HG03064 (cell line): ENCODE results near the gene ATP10A.

Experiments
- ATAC-seq: cut with Tn5 transposase; IDR thresholded peaks from one replicate; pipeline ENCODE4 v1.9.1; 2021; ENCODE audit warnings: low read depth; ENCODE audit not compliant: unreplicated experiment

The ATP10A gene

DNA sequence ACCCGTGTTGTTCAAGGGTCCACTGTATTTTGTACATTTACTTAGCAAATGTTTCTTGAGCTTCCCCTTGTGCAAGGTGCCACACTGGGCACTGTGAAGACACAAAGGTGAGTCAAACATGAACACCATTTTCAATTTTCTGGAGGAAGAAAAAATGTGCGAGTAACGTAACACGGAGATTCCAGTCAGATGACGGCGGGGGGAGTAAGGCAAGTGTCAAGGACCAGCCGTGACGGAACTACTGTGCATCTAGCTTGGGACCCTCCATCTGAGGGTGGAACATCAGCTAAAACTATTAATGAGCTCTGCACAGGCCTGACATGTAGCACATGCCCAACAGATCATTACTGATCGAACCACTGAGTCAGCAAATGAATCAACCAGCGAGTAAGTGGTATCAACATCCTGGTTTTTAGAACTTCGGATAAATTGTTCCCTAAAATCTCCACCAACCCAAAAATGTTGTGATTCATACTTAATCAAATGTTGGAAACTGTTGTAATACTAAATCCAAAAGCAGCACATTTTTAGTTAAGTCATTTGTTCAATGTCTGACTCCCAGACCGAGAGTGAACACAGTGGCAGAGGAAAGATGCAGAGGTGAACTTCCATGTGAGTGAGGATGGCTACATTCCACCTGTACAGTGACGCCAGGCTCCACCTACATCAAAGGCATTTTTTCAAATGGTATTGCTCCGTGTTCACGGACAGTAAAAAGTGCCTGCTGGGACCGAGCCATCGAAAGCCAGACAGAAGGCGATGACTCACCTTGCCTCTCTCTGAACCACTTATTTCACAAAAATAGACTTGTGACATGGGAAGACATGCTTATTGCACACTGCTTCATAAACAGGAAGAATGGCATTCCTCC is 172.2 kb downstream of the ATP10A start:
- ATAC-seq: no peak

DNA sequence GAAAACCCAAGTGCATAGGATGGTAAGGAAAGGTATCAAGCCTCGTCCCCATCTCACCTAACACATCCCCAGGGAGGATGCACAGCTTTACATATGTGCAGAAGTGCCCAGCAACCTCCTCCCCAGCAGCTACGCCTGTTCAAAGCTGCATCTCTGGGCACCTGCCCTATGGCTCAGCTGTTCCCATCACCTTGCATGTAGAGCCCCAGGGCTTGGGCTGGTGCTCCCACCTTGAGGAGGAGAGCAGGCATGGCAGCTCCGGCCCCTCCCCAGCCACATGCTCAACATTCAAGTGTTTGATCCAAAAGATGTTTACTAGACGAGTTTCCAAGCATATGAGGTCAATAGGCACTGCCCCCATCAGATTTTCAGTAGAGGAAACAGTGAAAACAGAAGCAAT is 173.5 kb downstream of the ATP10A start:
- ATAC-seq: no peak

DNA sequence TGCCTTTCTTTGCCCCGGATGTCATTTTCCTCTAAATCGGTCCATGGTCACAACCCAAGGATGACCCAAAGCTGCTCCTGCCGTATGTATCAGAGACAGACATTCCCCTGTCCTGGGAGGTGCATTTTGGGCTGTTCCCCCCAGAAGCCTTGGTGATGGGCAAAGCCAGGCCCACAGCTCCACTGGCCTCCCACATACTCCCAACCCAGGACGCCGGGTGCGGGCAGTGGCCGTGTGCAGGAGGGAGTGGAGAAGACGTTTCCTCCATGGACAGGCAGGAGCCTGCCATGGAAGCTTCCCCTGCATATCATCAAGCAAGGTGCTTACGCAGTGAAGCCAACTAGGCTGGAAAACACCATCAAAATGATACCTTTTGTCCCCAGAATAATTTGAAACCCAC is 175.0 kb downstream of the ATP10A start:
- ATAC-seq: no peak

DNA sequence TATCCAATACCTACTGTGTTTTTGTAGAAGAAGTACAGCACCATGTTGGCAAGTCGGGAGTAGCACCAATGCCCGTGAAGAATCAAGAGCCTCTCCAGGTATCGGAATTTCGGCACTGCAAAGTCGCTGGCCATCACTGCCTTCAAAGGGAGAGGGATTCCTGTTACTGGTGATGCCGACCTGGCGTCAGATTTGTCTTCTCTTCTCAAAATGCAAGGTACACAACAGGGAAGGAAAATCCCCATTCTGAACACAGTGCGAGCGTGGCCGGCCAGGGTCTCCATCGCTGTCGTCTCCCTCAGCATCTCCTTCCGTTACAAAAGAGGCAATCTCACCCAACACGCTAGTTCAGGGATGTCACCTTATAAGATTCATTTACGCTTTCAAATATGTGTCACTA is 175.4 kb downstream of the ATP10A start:
- no peak for ATAC-seq

DNA sequence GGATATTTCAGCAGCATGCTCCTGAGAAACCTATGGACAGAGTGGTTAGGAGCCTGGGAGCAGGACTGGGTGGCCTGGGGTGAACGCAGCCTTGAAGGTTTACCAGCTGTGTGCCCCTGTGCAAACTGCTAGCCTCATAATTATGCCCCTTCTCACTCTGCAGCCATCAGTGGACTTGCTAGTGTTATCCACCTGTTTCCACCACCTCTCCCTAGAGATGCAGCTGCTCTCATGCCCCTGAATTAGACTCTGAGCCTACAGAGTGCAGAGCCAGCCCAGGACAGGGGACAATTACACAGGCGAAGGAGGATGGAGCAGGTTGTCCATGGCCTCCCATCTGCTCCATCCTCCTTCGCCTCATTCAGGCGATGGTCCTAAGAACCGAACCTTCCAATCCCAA is 175.9 kb downstream of the ATP10A start:
- ATAC-seq: no peak

DNA sequence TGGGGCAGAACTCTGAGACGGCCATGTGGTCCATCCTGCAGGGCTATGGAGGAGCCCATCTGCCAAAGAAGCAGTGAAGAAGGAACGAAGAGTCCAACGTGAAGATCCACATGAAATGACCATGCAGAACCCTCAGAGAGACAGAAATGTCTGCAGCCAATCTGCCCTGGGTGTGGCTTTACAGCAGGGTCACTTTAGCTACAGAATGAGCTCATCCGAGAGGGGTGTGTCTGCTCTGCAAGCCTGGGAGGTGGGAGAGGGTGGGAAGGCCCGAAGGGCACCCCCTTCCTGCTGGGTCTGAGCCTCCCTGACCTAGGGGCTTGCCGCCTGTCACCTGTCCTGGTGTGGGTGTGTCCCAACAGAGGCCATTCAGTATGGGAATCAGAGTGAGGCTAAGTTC is 176.3 kb downstream of the ATP10A start:
- no peak for ATAC-seq

DNA sequence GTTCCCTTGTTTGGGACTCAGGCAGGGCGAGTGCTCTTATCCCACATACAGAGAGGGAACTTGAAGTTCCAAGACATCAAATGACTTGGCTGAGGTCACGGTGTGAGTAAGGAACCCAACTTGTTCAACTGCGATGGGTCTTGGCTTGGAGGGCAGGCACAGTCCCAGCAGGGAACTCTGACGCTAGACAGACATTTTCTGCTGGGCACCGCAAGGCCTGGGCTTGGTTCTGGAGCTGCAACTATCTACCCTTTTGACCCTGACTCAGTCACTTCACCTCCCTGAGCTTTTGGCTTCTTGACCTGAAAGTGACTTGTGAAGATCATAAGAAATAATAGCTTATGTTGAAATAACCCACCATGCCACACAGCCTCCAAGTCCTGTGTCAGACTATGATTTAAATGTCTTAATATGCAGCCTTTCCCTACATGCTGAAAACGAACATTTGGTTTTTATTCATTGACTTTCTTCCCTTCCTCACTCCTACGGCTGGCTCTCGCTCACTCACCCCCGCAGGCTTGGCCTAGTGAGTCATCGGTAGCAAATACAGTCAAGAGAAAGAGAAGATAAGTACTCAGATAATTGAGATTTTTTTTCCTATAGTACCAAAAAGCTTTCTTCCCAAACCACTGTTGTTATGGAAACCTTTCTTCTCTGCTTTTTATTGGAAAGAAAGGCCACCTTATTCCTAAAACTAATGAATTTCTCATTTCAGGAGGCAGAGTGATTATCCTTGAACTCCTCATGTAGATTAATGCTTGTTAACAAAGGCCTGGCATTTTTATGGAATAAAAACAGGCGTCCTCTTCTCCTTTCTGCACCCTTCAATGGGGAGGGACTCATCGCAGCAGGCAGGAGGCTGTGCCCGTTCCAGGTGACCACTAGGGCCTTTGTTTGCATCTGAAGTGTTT is 178.4 kb downstream of the ATP10A start:
- no peak for ATAC-seq

DNA sequence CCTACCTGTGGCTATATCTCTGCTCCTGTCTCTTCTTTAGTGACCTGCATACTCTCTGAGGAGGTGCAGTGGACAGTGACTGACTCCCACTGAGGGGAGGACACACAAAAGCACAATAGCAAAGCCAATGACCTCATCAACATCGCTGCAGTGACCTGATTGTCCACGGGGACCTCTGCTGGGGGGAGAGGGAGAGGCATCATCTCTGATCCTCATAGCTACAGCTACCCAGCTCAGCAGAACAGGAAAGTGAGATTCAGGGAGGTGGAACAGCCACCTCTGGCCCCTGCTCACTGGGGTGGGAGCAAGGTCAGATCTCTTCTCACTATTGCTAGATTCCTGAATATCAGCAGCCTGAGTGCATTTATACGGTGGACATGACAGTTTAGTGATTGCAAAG is 179.2 kb downstream of the ATP10A start:
- no peak for ATAC-seq

DNA sequence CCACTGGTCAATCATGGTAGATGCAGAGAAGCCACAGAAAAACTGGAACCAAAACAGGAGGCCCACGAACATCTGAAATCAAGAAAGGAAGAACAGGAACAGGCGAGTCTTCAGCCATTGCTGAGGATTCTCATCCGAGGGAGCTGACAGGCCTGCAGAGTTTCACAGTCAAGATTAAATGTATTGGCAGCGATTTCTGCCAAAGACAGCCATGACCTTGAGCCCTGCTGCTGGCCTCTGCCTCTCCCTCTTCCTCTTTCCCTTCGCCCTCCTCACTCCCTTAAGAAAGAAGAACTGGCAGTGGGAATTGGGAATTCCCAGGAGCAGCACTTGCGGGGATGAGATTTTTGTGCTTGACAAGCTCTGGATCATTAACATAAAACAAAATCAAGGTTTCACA is 179.7 kb downstream of the ATP10A start:
- no peak for ATAC-seq

DNA sequence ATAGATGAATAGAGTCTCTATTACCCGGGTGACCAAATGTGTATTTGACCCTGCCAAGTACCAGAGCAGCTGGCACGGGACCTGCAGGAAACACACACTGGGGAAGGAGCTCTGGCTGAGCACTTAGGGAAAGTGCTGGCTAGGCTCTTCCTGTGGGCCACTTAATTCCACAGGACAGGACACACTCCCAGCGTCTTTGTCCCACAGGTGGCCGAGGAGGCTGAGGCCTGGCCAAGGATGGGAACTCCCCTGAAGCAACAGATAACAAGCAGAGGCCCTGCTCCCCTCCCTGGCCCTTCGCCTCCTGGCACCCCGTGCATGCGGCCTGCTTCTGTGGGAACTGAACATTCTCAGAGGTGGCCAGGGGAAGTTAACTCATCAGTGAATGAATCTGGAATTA is 180.8 kb downstream of the ATP10A start:
- ATAC-seq: no peak

DNA sequence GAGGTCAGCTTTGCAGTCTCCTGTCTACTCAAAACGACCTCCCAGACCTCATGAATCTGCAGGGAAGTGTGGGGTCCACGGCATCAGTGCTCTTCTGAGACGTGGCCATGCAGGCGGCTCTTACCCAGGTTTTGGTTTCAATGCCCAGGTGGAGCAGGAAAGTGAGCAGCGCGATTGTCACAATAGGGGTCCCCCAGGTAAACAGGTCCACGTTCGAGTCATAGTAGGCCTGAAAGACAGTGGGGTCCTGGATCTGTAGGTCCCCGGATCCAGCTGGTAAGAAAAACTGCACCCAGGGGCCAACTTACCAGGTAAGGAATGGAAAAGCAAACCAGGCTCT is 182.5 kb downstream of the ATP10A start:
- no peak for ATAC-seq

DNA sequence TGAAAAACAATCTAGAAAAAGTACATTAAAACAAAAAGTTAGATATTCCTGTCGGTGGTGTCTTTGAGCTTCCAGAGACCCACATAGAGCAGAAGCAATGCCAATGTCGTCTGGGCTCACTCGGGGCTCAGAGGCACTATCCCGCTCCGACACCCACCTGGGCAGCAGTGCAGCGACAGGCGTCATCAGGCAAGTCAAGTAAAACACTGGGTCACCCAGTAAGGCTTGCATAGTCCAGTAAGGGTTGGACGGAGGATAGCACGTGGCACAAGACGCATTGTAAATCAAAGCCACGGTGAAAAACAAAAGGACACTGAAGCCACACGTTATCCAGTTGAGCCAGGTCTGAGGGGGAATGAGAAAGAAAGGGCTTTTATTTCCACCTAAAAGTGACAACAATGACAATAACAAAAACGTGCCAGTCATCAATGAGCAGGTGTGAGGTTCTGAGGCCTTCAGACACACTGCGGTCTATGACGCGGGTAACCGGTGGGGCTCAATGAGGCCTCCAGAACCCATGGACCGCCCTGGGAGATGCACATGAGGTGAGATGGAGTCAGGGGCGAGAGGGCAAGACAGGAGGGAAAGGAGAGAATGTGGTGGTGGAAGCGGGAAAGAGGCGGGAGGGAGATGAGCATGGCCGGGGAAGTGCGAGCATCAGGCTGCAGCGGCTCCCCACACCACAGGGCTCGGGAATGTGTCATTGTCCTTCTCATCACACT is 183.0 kb downstream of the ATP10A start:
- no peak for ATAC-seq

DNA sequence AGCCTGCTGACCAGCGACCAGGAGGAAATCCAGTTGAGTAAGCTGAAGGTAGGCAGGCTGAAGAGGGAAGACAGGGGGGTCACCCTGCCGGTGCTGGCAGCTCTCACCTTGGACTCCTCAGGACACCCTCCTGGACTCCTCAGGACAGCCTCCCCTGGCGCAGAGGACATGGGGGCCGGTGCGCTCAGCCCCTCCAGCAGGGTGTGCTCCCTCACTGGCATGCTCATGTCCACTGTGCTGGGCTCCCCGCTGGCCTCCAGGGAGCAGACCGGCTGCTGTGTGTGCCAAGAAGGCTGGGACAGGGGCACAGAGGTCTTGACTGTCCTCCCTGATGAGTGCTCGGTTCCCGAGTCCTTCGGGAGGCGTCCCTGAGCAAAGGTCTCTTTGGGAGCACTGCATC is 183.6 kb downstream of the ATP10A start:
- ATAC-seq: no peak

DNA sequence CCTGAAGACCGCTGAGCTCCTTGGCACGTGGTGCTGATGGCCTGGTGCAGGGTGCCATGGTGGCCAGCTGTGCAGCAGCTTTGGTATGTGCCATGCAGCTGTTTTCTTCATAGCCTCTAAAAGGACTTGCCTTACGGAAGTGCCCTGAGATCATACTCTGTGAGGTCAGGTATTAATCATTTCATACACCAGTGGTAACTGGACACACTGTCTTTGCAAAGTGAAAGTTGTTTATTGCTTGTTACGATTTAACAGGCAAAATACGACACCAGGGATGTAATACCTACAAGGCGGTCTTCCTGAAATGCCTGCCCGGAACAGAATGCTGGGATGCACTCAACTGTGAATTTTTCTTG is 184.6 kb downstream of the ATP10A start:
- no peak for ATAC-seq

DNA sequence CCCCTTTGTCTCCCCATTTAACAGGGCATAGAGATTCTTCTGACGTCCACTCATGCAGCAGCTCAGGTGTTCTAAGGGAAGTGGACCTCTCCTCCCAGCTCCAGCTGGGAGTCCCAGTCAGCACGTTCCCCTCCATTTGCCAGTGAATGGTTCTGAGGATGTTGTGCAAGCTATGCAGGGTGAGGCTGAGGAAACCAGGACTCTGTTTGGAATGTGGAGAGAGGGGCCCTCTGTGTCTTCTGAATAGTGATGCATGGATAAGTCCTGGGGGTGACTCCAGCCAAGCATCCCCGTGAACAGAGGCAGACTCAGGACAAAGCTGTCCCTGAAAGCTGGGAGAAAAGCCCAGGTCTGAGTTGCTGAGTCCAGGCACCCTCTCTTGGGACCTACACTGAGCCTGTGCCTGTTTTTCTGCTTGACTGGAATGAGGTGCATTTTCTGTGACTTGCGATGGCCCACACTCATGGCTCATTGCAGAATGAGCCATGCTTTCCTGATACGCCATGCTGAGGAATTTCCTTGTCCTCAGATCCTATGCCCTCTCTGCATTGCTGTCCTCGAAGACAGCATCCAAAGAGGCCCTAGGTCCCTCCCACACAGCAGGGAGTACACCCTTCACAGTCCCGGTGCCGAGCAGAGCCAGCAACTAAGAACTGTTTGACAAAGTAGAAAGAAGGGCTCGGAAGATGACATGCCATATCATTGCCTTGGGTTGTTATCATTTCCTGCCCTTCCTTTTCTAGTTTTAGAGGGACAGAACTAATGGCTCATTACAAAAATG is 185.2 kb downstream of the ATP10A start:
- no peak for ATAC-seq

DNA sequence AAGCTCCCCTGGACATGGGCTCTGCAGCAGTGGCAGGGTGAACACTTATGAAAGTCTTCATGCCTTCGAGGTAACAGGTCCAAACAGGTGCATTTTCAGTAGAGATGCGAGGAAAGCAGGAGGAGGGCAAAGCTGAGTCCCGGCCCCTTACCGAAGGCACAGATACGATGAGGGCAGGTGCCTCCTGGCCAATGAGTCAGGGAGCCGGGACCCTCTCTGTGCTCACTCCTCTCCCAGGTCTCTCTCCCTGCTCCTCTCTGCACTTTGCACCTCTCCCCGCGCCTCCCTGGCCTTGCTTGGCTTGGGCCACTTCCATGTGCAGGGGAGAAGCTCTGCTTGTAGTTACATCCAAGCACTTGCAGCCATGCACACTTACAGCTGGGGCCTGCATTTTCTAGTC is 187.1 kb downstream of the ATP10A start:
- no peak for ATAC-seq

DNA sequence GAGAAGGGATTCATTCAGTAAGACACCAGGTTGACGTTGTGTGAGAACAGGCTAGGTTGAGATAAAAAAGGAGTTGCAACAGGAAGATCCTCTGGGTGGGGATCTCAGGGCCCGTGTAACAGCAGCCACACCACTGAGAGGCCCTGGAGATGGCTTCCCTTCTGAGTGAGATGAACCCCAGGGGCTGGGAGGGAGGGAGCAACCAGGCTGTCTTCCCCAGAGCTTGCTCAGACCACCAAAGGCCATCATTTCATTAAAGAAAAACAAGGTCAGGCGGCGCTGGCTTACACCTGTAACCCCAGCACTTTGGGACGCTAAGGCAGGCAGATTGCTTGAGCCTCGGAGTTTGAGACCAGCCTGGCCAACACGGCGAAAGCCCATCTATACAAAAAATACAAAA is 187.7 kb downstream of the ATP10A start:
- no peak for ATAC-seq

DNA sequence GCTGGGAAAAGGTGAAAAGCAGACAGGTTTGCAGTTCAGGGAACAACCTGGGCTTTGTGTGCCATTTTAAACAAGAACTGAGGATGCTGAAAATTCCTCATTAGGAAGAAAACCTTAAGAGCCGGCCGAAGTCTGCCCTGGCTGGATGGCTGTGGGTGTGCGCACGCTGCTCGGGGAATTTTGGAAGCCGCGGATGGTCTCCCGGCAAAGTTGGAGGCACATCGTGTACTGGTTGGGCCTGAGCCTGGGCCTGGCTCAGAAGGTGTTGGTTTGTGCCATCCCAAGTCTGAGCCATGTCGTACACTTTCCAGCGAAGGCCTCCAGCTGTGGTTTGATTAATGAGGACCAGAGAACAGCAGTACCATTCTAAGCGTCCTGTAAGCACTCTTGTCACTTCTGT is 188.2 kb downstream of the ATP10A start:
- ATAC-seq: no peak

DNA sequence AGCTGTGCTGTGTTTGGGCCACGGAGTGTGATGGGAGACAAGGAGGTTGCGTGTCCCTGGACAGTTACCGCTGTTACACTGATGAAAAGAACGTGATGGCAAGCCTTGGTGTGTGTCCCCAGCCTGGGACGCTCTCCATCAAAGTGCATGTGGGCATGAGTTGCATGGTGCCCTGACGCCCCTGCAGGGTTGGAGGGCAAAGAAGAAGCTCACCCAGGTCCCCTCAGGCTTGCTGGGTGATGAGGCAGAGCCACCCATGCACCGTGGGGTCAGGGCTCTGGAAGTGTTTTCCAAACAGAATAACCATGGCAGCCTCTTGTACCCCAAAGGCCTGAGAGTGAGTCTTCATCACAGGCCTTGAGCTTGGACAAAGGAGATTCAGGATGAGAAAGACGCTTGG is 189.2 kb downstream of the ATP10A start:
- ATAC-seq: no peak

DNA sequence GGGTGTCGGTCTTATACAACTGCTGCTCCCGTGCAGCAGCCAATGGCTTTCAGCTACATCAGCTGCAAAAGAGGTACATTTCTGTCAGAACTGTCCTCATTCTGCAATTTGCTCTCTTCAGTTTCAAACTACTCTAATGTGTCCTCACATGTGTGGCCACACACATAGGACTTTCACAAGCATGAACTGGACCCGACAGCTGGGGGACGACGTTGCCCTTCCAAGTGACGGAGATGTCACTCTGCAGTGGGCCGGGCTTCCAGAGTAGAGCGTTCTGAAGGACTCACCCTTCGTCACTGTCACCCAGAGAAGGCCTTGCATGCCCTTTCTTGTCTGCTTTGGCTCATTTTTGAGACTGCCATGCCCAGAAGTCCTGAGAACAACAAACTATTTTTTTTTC is 189.8 kb downstream of the ATP10A start:
- ATAC-seq: no peak

DNA sequence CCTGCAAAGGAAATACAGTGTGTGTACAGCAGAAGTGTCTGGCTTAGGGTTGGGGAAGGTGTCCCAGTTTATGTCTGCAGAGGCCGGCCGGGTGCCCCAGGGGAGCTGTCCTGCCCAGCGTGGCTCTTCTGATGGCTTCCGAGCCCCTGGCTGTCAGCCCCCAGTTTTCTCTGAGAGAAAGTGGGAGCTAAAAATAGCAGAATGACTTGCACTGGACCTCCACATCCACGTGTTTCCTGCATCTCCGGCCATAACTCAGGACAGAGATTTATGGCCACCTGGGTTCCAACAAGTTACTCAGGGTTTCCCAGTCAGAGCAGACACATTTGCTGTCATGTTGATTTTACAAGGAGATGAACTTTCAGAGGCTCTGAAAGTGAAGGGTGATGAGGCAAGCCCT is 192.0 kb downstream of the ATP10A start:
- ATAC-seq: no peak
